NCI-H2171 treated with DMSO at 0.1 percent for 48 hours (cell line): Measurements from ENCODE around the gene CKLF.

Source experiments
- DNase-seq: peaks from one replicate; lab custom pipeline; 2025; lab: John Stamatoyannopoulos, UW

CKLF gene

DNA sequence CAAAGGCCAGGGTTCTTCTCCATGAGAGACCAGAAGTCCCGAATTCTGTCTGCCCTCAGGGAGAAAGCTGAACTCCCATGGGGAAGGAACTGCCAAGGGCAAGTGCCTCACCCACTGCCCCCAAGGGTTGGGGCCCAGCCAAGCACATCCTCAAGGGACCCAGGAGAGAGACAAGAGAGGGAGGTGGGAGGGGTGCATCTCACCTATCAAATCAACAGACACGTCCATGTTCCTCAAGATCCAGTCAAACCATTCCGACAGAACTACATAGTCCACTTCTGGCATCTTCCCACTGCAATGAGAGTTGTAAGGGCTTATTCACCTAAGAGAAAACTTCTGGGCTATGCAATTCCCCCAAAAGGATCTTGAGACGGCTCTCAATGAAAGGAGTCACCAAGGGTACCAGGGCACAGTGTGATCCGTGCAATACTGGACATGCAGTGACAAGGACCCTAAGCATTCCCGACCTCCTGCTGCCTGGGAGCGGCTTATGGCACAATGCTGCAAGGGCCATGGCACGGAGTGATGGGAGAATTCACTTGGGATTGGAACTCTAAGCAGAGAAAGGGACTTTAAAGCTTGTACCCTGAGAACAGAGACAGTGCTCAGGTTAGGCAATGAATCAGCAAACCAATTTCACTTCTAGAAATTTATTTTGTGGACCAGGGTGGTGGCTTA lies 34.7 kb upstream of the CKLF start:
- no peak for DNase-seq

- no peak for DNase-seq
Measured at GRCh38 chr16:66519482-66520373, 32.6 kb upstream of the CKLF start.

DNA sequence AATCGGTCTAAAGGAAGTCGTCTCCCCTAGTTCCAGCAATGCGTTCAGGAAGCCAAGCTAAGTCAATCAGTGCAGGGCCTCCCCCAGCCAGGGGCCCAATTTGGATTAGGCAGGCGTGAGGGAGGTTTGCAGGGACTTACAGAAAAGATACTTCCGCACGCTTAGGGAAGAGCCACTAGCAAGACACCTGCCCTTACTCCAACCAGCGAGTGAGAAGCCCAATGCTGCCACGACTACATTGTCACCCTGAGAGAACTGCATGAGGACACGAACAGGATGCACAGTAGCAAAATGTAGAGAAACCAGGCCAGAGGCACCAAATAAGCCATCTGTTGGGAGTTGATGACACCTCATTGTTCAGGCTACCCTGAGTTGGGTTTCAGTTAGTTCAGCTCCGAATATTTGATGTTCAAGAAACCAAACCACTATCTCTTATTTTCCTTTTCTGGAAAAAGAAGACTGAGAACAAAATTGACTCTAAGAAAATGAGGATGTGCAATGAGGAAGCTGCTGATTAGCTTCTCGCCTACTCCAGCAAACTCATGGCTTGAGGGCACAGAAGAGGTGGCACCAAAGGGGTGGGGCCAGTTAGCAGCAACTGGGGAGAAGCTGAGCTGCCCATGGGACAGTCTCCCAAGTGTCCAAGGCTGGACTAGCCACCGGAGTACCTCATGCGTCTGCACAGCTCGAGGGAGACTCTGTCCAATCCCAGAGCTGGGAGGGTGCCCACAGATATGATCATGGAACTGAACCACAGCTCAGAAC lies 31.8 kb upstream of the CKLF start:
- no peak for DNase-seq

- no peak for DNase-seq
Measured at GRCh38 chr16:66521252-66521713, 31.1 kb upstream of the CKLF start.

GRCh38 chr16:66521951-66522771 lies 30.2 kb upstream of the CKLF start:
- DNase-seq, result no peak

DNA sequence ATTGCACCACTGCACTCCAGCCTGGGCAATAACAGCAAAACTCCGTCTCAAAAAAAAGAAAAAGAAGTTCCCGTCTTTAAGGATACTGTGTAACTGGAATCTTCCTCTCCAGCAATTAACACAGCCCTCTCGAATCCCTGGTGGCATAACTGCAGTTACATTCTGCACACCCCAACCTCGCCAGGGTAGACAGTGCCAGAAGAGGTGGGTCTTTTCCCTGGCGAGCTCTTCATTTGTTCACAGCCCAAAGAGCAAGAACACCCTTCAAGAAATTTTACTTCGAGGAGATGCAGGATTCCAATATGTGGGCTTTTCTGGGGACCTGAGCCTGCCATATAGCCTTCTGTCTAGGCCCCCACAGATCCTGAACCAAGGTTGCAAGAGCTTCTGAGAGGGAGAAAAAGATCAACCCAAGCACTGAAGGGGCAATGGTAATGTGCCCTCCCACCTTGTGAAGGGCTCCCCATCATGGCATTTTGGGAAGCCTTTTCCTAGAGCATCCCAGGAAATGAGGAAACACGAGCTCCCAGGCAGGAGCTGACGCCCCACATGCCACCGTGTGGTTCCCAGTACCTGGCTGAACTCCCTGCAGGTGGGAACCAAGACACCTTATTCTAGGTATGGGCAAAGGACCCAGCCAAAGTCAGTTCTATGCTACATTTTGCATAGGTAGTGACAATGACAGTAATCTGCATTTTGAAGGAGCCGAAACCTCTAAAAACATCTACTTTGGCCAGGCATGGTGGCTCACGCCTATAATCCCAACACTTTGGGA lies 29.4 kb upstream of the CKLF start:
- no peak for DNase-seq

DNA sequence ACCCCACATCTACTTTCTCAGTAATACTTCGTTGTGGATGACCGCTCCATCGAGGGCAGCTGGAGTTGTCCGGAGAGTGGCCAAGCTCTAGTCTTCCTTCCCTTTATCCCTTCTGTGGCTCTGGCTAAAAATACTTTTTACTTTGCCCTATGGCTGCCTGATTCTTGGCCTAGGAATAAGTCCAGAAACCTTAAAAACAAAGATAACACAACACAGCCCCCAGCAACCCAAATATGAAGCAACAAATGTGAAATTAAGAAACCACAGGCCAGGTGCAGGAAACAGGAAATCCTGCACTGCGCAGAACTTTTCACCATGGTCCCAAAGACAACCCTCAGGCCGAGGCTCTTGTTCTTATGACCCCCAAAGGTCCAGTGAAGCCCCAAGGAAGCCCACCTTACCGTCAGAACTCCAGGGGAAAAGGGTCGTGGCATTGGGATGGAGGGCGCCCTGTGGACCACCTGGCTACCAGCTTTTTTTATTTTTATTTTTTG lies 28.5 kb upstream of the CKLF start:
- no peak for DNase-seq

GRCh38 chr16:66524601-66525164 lies 27.7 kb upstream of the CKLF start:
- no peak for DNase-seq

DNA sequence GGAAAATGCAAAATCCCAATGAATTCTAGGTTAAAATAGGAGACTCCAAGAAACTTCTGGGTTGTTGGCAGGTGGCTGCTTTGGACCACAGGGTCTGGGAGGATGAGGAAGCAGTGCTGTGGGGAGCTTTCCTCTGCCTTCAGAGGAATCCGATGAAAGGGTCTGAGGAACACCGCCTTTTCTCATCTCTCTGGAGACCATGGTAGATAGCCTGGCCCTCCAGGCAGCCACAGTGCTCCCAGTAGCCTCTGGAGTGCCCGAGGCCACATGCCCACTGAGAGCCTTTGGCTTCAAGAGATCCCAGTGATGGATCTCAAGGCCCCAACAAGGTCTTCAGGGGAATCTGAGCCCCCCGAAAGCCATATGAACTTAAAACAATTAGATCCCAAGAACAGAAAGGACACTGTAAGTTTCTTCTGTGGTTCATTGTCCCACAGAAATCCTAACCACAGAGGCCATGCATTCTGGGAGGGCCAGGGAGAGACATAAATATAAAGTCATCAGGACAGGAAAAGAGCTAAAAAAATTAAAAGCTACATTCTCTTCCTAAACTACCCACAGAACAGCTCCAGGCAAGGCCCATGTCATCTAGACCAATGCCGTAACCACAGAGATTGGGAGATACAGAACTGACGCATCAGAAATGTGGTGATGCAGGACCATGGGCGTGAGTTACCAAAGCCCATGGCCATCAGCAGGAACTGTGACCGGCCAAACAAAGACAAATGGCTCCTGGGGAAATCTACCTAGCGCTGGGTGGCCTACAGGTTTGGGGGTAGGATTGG lies 26.8 kb upstream of the CKLF start:
- DNase-seq, result no peak

DNA sequence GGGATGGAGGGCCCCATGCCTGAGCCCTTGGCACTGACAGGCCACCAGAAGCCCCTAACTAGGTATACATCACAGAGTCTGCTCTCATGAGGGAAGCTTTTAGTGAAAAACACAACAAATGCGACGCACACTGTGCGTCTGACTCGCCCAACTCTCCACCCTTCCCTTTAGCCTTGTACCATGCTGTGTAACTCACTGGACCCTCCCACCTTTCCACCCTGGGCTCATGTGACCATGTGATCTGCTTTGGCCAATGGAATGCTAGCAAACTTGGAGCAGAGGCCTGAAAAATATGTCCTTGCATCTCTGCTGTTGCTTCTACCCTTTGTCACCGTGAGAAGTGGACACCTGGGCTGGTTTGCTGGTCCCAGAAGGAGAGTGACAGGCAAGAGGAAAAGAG lies 24.1 kb upstream of the CKLF start:
- no peak for DNase-seq

DNA sequence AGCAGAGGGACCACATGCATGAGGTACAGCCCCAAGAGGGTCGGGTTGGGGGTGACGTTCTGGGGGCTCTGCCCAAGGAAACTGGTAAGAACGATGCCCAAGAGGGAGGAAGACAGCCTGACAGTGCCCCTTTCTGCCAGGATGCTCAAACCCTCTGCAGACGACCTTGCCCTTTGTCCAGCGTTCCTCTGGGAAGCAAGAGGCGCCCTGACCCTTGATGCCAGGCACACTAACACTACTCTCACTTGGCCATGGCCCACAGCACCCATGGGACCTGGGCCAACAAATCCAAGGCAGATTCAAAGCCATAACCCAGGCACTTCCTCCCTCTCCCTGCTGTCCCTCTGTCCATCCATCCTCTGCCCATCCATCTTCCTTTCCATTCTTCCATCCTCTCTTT lies 22.9 kb upstream of the CKLF start:
- DNase-seq, result no peak

DNA sequence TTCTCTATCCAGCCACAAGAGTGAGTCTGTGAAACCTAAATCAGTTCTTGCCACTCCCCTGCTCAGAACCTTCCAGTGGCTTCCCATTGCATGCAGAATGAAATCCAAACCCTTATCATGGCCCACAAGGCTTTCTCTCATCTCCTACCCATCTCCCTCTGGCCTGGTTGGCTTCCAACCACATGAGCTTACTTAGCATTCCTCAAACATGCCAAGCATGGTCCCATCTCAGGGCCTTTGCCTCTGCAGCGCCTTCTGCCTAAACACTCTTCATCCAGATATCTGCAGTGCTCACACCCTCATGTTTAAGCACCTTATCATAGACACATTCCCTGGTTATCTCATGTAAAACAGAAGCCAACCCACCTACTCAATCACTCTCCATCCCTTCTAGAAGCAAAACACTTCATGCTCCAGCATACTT lies 18.0 kb upstream of the CKLF start:
- no peak for DNase-seq

GRCh38 chr16:66536525-66536924 lies 15.9 kb upstream of the CKLF start:
- no peak for DNase-seq

DNA sequence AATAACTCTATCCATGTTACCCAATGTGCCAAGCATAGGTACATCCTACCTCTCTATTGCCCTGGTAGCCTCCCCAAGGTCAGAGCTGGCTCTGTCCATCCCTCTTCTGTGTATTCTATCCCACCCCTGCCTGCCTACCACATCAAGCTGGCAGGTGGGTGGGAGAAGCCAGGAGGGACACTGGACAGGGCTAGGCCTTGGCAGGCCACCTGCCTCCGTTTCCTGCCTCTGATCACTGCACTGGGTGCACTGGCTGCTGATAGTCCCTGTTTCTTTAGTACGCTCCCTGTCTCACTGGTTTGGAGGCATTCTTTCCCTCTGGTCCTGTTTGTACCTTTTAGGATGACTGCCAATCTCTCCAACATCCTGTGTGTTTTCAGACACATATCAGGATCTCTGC lies 15.1 kb upstream of the CKLF start:
- no peak for DNase-seq

- DNase-seq, result no peak
Measured at GRCh38 chr16:66538910-66539309, 13.5 kb upstream of the CKLF start.

GRCh38 chr16:66539623-66540469 lies 12.5 kb upstream of the CKLF start:
- no peak for DNase-seq

GRCh38 chr16:66541388-66542355 lies 10.7 kb upstream of the CKLF start:
- DNase-seq, result no peak
